HT1080 (cell line): ENCODE measurements around the gene TMEM255A. TPM values are rescaled to one million over a fixed set of nuclear protein-coding genes. Genes with fewer than 3 reads are reported as not detected.

Experiments
- DNase-seq: peaks from one replicate; pipeline ENCODE4 v3.0.0-alpha.2; 2015; ENCODE audit warnings: low read depth
- total RNA-seq: library from RNA; depleted of rRNA; stranded (reverse); fragments of >200 nt; shearing (Covaris generic); gene quantifications from 2 replicates; pipeline ENCODE4 v1.2.3, GENCODE V29; 2014

The TMEM255A gene
- total RNA-seq, 1 experiment from 2014 or later = not detected

DNA sequence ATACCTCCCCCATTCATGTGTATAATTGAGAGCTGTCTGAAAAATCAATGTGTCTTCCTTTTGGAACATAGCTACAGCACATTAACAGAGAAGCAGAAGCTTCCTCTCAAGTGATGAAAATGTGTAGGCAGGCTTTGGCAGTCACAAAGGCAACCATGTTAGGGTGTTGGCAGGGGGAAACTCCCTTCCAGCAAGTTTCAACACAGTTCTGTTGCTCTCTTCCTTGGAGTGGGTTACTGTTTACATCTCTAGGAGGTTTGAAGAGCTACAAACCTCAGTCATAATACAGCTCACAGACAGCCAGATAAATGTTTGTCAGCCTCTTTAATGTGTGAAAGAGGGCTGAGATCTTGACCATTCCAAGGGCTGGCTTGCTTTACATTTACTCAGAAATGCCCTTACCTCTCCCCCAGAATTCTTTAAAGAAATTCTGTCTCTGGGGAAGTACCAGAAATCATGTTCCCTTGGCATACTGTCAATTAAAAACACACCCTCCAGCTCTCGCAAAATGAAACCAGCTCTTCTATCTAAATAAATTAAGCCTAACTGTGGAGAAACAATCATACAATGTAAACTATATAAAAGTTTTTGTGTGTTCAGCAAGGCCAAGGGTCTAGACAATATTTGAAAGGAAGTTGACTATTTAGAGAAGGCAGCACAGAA lies 41.8 kb downstream of the TMEM255A start:
- DNase-seq = no peak

DNA sequence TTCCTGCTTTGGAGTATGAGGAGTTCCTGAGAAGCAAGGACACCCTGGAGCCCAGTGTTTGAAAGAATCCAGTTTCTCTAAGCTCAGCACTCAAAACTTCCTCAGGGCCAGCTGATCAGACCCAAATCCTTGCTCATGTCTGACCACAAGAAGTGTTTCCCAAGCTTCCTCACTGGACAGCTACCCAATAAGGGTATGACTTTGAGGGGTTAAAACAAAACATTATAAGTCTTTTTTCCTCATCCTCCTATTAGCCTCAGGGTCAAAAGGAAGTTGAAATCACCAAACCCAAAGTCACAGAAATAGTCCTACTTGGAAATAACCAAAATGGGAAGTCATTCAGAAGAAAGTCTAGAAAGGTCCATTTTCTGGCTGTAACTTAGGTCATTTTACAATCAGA lies 46.9 kb downstream of the TMEM255A start:
- no peak for DNase-seq

DNA sequence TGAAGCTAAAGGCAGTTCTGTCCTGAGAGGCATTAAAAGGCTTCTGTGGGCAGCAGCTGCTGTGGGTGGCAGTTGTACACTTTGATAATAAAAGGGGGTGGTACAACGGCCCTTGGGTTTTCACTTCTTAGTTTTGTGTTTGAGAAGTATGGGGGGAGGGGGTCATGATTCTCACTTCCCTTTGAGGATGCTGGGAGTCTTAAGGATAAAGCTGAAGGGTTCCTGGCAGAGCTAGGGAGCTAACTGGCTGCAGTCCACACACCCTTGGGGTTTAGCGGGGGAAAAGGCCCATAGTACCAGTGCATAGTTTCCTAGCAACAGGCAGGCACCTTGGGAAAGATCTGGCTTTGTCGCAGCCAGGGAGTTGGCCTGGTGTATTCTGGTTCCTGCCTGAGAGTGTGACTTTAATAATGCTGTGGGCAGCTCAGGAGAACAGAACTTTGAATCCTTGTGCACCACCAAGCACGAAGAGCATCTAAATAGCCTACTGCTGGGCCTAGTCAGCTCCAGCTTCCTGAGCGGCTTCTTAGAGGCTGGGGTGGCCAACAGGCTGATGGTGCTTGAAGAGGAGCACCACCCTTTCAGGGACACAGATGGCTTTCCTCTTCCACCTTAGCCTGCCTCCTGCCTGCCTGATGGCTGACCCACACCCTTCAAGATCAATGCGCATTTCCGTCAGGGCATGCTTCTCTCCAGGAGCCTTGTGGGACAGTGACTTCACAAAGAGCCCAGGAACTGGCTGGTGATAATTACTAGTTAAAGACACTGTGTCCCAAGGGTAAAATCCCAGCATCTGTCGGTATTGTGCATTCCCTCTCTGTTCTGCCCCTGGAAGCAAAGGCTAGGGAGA lies 48.2 kb downstream of the TMEM255A start:
- DNase-seq = no peak

DNA sequence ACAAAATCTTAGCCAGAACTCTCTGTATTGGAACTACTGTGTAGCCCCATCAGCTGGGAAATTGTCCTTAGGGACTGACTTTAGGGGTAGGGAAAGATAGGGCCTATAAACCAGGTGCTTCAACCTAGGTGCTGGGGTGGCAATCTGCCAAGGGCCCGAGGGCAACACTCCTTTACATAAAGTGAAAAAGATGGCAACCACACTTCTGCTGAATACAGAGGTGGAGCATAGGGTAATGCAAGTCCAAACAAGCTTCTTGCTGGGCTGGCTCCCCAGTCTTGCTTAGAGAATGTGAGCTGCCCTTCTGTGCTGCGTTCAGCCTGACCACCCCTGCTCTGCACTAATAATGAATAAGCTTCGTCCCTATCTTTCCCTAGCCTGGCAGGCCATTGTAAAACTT lies 50.9 kb downstream of the TMEM255A start:
- no peak for DNase-seq

DNA sequence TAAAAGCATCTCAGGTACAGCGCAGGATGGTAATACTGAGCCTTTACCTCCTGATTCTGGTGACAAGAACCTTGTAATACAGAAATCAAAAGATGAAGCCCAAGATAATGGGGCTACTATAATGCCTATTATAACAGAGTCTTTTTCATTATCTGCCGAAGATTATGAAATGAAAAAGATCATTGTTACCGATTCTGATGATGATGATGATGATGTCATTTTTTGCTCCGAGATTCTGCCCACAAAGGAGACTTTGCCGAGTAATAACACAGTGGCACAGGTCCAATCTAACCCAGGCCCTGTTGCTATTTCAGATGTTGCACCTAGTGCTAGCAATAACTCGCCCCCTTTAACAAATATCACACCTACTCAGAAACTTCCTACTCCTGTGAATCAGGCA lies 57.5 kb downstream of the TMEM255A start:
- DNase-seq = no peak

DNA sequence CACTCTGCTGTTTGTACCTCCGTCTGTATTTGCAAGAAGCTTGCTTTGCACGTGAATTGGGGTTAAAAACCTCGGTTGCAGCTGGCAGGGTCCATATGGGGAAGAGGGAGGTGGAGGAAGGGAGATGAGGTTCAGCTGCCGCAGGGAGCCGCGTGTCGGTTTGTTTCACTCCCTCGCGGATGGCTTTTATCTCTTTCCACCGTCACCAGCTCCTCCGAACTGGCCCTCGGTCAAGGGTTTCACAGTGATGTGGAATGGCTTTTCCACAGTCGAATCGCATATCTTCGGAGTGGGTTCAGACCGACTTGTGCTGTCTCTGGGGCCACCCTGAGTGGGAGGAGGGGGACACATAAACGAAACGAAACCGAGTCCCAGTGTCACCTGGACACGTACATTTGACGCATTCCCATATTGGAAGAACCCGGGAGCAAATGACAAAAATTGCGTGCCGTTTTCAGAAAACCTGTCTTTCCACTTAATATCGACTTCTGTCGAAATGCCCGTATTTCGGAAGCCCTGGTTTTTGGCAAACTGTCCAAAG lies 59.7 kb downstream of the TMEM255A start:
- DNase-seq = peak; percentile 21

DNA sequence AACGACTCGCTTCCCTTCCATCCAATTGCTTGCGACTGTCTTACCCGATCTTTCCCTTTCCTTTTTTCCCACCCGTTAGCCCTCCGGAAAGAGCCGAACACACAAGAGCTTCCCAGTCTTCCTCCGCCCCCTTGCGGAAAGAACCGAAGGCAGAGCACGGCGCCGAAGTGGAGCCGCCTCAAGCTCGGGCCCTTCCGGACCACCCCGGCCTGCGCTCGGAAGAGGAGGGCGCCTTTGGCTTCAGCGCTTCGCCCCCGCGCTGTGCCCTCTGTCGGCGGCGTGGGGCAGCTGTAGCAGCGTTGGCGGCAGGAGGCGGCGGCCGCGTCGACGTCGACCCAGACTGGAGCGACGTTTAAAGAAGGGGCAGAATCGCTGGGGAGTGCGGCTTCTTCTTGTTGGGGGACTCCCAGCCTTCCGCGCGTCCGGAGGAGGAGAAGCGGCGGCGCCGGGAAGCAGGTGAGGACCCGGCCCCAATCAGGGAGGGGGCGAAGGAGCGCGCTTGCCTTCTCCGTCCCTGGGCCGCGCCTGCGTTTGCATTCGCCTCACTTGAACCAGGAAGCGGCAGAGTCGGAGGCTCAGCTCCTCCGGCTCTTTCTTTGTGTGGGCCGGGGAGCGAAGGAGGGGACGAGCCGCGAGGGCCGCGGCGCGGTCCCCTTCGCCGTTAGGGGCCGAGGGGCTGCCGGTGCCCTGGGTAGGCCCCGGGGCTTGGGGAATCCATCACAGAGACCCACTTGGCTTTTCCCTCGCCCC lies 60.6 kb downstream of the TMEM255A start, which contains the start of gene ZBTB33:
ZBTB33 (plus strand) TSS at position 291 of the 750 bp plus-strand sequence. CDS start 2,604 bp downstream, outside the sequence.
- DNase-seq = peak; percentile 93

DNA sequence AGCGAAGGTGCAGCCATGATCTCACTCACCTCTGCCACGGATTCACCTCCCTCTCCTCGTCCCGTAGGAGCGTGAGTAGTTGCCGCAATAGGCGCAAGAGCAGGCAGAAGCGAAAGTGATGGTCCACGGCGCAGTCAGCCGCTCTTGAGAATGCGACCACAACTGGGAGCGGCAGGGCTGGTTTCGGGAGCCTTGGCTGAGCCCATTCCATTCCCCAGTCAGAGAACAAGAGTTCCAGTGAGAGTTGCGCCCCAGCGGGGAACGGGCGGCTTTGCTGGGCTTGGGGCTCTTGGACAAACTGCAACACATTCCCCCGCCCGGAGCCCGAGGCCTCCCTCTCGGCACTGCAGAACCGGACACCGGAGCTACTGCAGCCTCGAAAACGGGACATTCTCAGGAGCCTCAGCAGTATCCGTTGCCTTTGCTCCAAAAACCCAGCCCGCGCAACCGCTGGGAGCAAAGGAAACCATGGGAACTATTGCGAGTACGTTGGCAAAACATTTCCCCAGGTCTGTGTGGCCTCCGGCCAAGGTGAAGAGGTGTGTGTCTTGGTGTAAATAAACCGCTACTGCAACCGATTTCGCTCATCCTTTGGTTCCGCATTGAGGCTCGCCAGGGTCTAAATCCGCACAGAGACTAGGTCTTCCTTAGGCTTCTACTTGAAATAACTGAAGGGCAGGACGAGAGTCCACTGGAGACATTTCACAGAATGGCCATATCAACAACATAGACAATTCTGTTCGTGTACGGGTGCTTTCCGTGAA lies 66.3 kb downstream of the TMEM255A start:
- peak; percentile 60 for DNase-seq

DNA sequence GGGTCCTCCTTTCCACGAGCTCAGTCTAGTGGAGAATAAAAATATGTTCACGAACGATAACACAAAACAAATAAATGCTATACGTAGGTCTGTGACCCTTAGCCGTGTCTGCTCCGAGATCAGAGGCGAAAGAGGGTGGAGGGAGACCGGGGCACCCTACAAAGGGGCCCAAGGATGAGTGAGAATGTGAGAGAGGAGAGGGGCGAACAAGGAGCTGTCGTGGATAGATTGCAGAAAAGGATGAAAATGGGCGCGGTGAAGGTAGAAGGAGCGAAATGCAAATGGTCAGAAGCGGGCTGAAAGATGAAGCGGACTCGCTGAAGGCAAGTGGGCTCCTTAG lies 66.9 kb downstream of the TMEM255A start:
- DNase-seq = no peak

DNA sequence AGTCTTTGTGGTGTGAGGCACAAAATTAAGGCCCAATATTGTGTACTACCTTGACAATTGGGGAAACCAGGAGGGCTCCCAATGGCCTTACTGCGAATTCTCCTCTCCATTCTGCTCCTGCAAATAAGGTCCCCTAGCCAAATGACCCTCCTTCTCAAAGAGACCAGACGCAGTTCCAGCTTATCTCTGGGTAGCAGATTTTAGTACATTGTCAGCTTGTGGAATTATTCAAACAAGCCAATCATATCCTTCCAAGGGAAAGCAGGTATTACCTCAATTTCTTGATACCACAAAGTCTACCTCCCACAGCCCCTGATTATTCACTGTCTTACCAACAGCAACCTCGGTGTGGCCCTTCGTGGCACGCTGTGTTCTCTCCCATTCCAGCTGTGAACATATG lies 68.4 kb downstream of the TMEM255A start:
- no peak for DNase-seq

DNA sequence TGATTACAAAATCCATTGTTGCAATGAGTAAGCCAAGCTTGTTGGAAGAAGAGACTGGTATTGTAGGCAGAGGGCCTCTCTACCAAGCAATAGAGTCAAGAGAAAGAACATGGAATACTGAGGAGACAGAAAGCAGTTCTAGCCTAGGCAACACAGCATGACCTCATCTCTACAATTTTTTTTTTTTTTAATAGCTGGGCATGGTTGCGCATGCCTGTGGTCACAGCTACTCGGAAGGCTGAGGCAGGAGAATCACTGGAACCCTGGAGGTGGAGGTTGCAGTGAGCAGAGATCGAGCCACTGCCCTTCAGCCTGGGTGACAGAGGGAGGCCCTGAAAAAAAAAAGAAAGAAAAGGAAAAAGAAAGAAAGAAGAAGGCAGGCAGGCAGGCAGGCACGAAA lies 72.3 kb downstream of the TMEM255A start:
- no peak for DNase-seq

DNA sequence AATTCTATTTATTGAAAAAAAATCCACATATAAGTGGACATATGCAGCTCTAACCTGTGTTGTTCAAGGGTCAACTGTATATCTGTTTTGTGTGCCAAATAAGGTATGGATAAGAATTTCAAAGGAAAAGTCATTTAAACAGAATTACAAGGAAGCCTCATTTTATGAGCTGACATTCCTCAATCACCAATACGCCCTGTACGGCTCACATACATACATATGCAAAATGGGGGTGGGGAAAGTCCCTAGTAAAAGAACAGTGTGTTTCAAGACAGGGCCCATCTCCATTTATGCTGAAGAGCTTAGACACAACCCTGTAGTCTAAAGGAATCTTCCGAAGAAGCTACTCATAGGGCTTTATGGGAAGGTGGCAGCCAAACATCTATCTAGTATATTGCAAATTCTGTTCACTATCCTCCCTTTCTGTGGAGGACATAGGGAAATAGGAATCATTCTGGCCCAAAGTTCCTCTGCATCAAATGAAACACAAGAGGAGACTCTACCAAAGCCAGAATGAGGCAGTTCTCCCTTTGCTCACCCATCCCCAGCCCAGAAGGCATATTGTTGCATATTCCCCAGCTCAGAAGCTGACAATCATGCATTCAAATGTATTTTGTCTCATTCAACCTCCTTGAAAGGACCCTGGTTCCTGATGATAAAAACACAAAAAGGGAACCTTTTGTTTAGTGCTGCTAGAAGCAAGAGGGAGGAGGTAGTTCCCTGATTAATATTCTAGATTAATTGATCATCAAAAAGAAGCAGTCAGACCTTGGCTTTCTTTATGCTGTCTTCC lies 74.4 kb downstream of the TMEM255A start:
- no peak for DNase-seq

DNA sequence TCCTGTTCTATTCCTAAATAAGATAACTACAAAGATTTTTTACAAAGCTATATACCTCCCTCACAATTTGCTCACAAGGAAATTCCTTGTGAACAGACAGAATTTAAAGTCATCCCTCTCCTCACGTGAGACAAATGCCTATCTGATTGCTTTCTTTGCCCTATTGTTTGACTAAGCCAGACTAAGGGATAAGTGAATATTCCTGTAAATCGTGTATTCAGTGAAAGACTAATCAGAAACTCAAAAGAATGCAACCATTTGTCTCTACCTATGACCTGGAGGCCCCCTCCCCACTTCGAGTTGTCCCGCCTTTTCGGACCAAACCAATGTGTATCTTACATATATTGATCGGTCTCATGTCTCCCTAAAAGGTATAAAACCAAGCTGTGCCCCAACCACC lies 76.0 kb downstream of the TMEM255A start:
- no peak for DNase-seq

DNA sequence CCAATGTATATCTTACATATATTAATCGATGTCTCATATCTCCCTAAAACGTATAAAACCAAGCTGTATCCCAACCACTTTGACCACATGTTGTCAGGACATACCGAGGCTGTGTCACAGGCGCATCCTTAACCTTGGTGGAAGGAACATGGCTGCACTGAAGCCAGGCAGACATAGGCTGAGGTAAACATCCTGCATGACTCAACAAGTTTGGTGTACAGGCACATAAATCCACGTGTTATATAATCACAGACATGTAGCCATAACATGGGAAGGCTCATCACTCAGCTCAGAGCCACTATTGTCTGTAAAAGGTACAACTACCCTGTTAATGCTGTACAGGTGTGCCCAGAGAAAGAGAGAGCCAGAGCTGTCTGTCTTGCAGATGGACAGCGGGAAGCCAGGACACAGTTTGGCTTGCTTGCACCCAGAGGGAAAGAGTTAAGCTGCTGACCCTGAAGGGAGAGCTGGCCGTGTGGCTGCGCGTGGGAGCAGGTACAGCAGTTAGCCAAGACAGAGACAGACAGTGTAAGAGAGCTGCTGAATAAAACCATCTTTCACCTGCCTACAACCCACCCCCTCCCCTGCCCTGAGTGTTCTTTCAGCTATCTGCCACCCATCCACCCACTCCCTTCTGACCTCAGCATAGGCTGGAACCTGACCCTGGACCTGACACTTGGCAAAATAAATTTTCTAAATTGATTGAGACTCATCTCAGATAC lies 82.9 kb downstream of the TMEM255A start:
- DNase-seq = no peak

DNA sequence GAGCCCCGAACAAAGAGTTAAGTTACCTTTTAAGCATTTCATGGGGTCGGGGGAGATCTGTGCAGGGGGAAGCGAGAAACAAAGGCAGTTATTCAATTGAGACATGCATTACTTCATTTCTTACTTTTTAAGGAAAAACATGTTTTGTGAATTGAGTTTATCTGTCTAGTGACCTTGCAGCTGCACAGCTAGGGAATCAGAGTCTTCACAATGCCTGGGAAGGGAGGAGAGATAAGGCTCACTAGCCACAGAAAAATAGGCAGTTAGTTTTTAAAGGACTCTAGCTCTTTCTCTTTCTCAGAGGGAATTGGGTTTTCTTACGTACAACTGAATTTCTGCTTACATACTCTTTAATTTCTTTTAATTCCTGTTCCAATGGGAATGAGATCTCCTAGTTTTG lies 86.9 kb downstream of the TMEM255A start:
- DNase-seq = no peak

DNA sequence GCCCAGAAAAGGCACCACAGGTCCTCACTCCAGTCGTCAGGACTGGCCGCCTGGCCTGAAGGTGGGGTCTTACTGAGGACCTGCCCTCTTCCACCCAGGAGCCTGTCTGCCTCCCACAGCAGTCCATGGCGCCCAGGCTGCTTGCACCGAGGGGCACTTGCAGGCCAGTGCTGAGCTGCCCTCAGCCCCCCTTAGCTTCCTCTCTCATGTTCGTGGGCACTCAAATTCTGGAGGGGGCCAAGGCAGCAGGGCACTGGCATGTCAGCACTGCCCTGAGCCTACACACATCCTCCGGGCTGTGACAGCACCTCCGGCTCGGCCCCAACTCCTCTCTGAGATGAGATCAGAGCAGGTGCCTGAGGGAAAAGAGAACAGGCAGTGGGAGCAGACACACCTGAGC lies 87.9 kb downstream of the TMEM255A start:
- no peak for DNase-seq

DNA sequence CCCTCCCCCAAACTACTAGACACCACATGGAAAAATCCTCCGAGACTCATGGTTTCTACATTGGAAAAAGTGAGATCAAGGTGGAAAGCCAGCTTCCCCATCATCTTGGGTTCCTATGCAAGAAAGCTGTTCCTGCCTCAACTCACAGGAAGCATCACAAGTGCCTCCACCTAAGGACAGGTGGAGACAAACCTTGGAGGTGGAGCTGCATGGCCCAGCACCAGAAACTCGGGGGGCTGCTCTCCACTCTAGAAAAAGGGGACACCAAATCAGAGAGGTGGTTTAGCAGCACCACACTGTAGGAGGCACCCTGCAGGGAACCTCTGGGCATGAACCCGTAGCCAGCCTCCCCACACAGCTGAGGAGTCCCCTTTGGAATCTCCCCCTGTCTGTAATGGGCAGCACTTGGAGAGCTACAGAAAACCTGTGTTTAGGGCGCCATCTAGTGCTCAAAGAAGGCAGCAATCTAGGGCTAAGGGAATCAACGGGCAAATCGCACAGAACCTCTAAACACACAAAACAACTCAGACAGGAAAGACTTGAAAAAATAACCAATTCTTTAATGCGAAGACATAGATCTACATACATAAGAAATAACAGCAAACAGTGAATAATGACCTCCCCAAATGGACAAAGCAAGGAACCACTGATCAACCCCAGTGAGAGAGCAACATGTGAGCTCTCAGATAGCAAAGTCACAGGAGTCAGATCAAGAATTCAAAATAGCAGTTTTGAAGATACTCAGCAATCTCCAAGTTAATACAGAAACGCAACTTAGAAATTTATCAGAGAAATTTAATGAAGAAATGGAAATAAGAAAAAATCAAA lies 97.6 kb downstream of the TMEM255A start:
- DNase-seq = peak; percentile 43
